Fibroblast of lung (primary cell): Measurements from ENCODE around the gene SLC37A4. TPM values are rescaled to one million over a fixed set of nuclear protein-coding genes. Genes with fewer than 3 reads are reported as not detected.

Experiments used
- DNase-seq, 2 donors: peaks; one replicate each; pipeline versions ENCODE4 v3.0.0 to v3.0.0-alpha.2; 2010; ENCODE audit warnings: low read depth in 2 of 2
- H2AFZ ChIP-seq: 2 replicates; pipeline ENCODE4 v1.5.1; 2012; ENCODE audit warnings: low read length, control low read depth, inconsistent platforms
- H3K27ac ChIP-seq: 2 replicates; pipeline ENCODE4 v1.5.1; 2011; ENCODE audit warnings: low read length, control low read depth; ENCODE audit not compliant: insufficient read depth
- H3K27me3 ChIP-seq: 2 replicates; pipeline ENCODE4 v1.5.1; 2011; ENCODE audit warnings: mild to moderate bottlenecking, low read length; ENCODE audit not compliant: control insufficient read depth, insufficient read depth
- H3K36me3 ChIP-seq: 2 replicates; pipeline ENCODE4 v1.5.1; 2011; ENCODE audit warnings: low read length; ENCODE audit not compliant: control insufficient read depth, insufficient read depth
- H3K4me1 ChIP-seq: 2 replicates; pipeline ENCODE4 v1.5.1; 2011; ENCODE audit warnings: low read length; ENCODE audit not compliant: control insufficient read depth, insufficient read depth; ENCODE audit errors: extremely low read depth
- H3K4me2 ChIP-seq: 2 replicates; pipeline ENCODE4 v1.5.1; 2011; ENCODE audit warnings: low read length, control low read depth; ENCODE audit not compliant: insufficient read depth; ENCODE audit errors: extremely low read depth
- H3K4me3 ChIP-seq, 4 experiments: fragments of 200-600 bp in 1 of 4; sonication (generic) in 1 of 4; replicated peaks in 1 of 4; 2 replicates each; pipeline ENCODE4 v1.5.1; 2011 to 2016; ENCODE audit warnings: low read length in 4 of 4, low read depth in 3 of 4, mild to moderate bottlenecking in 3 of 4, control low read depth in 2 of 4, inconsistent platforms in 1 of 4, mixed read lengths in 1 of 4; ENCODE audit not compliant: insufficient read depth in 1 of 4; ENCODE audit errors: control extremely low read depth in 1 of 4
- H3K79me2 ChIP-seq: 2 replicates; pipeline ENCODE4 v1.5.1; 2012; ENCODE audit warnings: mild to moderate bottlenecking, low read length, inconsistent platforms; ENCODE audit not compliant: control insufficient read depth, insufficient read depth
- H3K9ac ChIP-seq: 2 replicates; pipeline ENCODE4 v1.5.1; 2011; ENCODE audit warnings: mild to moderate bottlenecking, low read length, control low read depth; ENCODE audit not compliant: insufficient read depth
- H3K9me3 ChIP-seq: 2 replicates; pipeline ENCODE4 v1.5.1; 2012; ENCODE audit warnings: low read depth, low read length; ENCODE audit not compliant: control insufficient read depth, insufficient read depth
- H4K20me1 ChIP-seq: 2 replicates; pipeline ENCODE4 v1.5.1; 2011; ENCODE audit warnings: low read length; ENCODE audit not compliant: control insufficient read depth, insufficient read depth; ENCODE audit errors: extremely low read depth
- EZH2 ChIP-seq: IDR thresholded peaks from 2 replicates; pipeline ENCODE4 v1.5.1; 2012; ENCODE audit warnings: low read length, control low read depth, mild to moderate bottlenecking; ENCODE audit errors: missing control alignments
- polyA plus RNA-seq, 2 donors: library from polyadenylated mRNA; depleted of rRNA in 1 of 2; stranded (reverse) in 1 of 2; unstranded in 1 of 2; fragments of >200 nt; gene quantifications; 2 replicates each; pipeline ENCODE4 v1.2.1, GENCODE V29; 2011 to 2012; ENCODE audit warnings: missing spikeins in 1 of 2
- total RNA-seq: library from RNA; depleted of rRNA; stranded (reverse); fragments of >200 nt; gene quantifications from 2 replicates; pipeline ENCODE4 v1.2.1, GENCODE V29; 2014
- TF ChIP-seq, protein P1 (sequence below), 2 donors: IDR thresholded peaks in 1 of 2; conservative IDR thresholded peaks in 1 of 2; 1 replicate in 1 of 2; 2 replicates in 1 of 2; pipeline ENCODE4 v1.5.1; 2011 to 2012; ENCODE audit warnings: low read length in 2 of 2, control low read depth in 1 of 2, inconsistent platforms in 1 of 2, low read depth in 1 of 2, mild to moderate bottlenecking in 1 of 2

The SLC37A4 gene
- total and polyA plus RNA-seq, 2 donors (not counting 1 experiment from before 2014, with no cell fraction given) = 10.1 to 12.6 TPM

DNA sequence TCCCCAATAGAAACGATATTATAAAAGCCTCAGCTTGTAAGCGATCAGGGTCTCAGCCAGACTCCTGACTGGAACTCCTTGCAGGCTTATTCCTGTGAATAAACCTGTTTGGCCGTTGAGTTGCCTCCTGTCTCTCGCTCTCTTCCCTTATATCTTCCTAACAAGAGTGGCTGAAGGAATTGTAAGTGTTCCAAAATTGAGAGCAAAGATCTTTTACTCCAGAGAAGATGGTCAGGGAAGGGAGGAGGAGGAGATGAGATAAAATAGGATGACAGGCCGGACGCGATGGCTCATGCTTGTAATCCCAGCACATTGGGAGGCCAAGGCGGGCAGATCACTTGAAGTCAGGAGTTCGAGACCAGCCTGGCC, 1.2 kb upstream of the SLC37A4 start:
- Histone ChIP-seq H3K4me3 (no peak overlapping the region), H3K79me2 (no peaks in the 10 kb centered on the region), H3K27me3 (no peaks in the 10 kb centered on the region), H3K9me3 (no peaks in the 10 kb centered on the region), H3K36me3 (peaks cover 1% of the 10 kb centered on the region), H3K4me1 (no peaks in the 10 kb centered on the region), H3K4me2 (no peak overlapping the region), H3K9ac (no peak overlapping the region), H4K20me1 (no peaks in the 10 kb centered on the region), H3K27ac (no peak overlapping the region), H2AFZ (no peak overlapping the region)
- DNase-seq = no peak
- no peak for TF ChIP-seq EZH2
- TF ChIP-seq, protein P1, sequence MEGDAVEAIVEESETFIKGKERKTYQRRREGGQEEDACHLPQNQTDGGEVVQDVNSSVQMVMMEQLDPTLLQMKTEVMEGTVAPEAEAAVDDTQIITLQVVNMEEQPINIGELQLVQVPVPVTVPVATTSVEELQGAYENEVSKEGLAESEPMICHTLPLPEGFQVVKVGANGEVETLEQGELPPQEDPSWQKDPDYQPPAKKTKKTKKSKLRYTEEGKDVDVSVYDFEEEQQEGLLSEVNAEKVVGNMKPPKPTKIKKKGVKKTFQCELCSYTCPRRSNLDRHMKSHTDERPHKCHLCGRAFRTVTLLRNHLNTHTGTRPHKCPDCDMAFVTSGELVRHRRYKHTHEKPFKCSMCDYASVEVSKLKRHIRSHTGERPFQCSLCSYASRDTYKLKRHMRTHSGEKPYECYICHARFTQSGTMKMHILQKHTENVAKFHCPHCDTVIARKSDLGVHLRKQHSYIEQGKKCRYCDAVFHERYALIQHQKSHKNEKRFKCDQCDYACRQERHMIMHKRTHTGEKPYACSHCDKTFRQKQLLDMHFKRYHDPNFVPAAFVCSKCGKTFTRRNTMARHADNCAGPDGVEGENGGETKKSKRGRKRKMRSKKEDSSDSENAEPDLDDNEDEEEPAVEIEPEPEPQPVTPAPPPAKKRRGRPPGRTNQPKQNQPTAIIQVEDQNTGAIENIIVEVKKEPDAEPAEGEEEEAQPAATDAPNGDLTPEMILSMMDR (conservative IDR thresholded peaks at IDR 0.05 in 1 of 2, IDR thresholded peaks at IDR 0.05 in 1 of 2; ENCODE audit: low read depth in 1 of 2, low read length in 2 of 2) = no peak

GRCh38 chr11:119030029-119030328, 698 bp downstream of the SLC37A4 start:
- Histone ChIP-seq H3K27me3 (no peaks in the 10 kb centered on the region), H3K9ac (peak overlapping the region; percentile 71), H3K4me1 (no peaks in the 10 kb centered on the region), H3K79me2 (no peaks in the 10 kb centered on the region), H4K20me1 (no peaks in the 10 kb centered on the region), H3K36me3 (peaks cover 8% of the 10 kb centered on the region), H3K9me3 (no peaks in the 10 kb centered on the region), H2AFZ (peak overlapping the region; percentile 98), H3K27ac (no peak overlapping the region), H3K4me2 (peak overlapping the region; percentile 97), H3K4me3 (peak overlapping the region; percentile 83 to 85 (median 83))
- no peak for TF ChIP-seq EZH2
- TF ChIP-seq, protein P1 (conservative IDR thresholded peaks at IDR 0.05 in 1 of 2, IDR thresholded peaks at IDR 0.05 in 1 of 2; ENCODE audit: low read depth in 1 of 2, low read length in 2 of 2) = no peak
- no peak for DNase-seq

DNA sequence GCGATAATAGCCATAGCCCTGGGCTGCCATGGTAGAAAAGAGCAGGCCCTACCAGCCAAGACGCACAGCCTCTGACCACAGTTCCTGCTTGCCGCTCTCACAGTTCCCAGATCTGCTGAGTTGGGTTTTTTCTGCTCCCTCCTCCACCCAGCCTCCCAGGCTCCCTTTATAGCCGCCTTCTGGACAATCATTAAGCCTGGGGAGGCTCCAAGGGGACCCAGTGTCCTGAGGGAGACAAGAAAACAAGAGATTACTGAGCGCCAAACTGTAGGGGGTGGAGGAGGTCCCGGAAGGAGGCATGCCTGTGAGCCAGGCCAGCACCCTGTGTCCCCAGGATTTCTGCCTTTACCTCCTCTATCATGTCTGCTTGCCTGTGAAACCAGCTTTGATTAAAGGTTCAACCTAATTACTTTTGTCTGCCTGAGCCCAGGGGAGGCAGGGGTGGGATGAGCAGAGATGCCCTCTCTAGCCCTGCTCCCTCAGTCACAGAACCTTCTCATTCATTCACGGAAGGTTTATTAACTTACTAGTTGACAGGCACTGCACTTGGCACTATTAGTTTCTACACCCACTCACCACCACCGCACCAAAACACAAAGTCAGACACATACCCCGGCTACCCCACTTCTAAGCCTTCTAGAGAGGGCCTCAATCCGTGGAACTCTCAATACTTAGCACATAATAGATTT, 1.2 kb downstream of the SLC37A4 start:
- Histone ChIP-seq H2AFZ (no peak overlapping the region), H3K79me2 (no peaks in the 10 kb centered on the region), H4K20me1 (no peaks in the 10 kb centered on the region), H3K4me2 (peak overlapping the region; percentile 97), H3K27me3 (no peaks in the 10 kb centered on the region), H3K4me3 (peak overlapping the region; percentile 83 to 85 (median 83)), H3K27ac (no peak overlapping the region), H3K4me1 (no peaks in the 10 kb centered on the region), H3K9ac (no peak overlapping the region), H3K9me3 (no peaks in the 10 kb centered on the region), H3K36me3 (peaks cover 11% of the 10 kb centered on the region)
- DNase-seq = no peak
- TF ChIP-seq EZH2 = no peak
- TF ChIP-seq, protein P1 (conservative IDR thresholded peaks at IDR 0.05 in 1 of 2, IDR thresholded peaks at IDR 0.05 in 1 of 2; ENCODE audit: low read depth in 1 of 2, low read length in 2 of 2) = no peak
